Measurements from ENCODE around the gene DNAAF5. TPM values are rescaled to one million over a fixed set of nuclear protein-coding genes. Genes with fewer than 3 reads are reported as not detected.
"Not testable (repeated sequence)": the region's sequence is repeated elsewhere in the genome, so short reads cannot be mapped to it uniquely, and the experiment has no call there.

DNAAF5 gene
- total and polyA plus RNA-seq, 3 donors from 2014 or later: 21.1 to 67.0 (median 52.6) TPM

DNA sequence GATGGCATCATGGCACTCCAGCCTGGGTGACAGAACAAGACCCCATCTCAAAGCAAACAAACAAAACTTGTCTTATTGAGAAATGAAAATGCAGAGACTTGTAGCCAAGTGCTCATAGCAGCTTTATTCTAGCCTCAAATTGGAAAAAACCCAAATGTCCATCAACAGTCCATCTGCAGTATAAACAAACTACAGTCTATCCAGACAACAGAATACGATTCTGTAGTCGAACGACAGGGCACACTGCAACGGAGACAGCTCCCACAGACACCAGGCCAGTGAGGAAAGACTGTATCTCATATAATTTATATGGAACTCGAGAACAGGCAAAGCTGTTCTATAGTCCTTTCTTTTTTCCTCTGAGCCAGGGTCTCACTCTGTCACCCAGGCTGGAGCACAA lies 65.0 kb downstream of the DNAAF5 start:
- H3K27ac ChIP-seq: no peak overlapping the region
- no peak for DNase-seq
- WGBS, 2 donors: 86 to 90% methylated on average over 5 of the region's 5 CpGs
- no peak for TF ChIP-seq POLR2A (IDR thresholded peaks at IDR 0.05)
- TF ChIP-seq, protein P1, sequence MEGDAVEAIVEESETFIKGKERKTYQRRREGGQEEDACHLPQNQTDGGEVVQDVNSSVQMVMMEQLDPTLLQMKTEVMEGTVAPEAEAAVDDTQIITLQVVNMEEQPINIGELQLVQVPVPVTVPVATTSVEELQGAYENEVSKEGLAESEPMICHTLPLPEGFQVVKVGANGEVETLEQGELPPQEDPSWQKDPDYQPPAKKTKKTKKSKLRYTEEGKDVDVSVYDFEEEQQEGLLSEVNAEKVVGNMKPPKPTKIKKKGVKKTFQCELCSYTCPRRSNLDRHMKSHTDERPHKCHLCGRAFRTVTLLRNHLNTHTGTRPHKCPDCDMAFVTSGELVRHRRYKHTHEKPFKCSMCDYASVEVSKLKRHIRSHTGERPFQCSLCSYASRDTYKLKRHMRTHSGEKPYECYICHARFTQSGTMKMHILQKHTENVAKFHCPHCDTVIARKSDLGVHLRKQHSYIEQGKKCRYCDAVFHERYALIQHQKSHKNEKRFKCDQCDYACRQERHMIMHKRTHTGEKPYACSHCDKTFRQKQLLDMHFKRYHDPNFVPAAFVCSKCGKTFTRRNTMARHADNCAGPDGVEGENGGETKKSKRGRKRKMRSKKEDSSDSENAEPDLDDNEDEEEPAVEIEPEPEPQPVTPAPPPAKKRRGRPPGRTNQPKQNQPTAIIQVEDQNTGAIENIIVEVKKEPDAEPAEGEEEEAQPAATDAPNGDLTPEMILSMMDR (IDR thresholded peaks at IDR 0.05): no peak
- H3K9me3 ChIP-seq: no peaks in the 10 kb centered on the region
- no peaks in the 10 kb centered on the region for H3K36me3 ChIP-seq (ENCODE audit: low read depth, missing control alignments)
- no peak overlapping the region for H3K4me3 ChIP-seq
- no peaks in the 10 kb centered on the region for H3K27me3 ChIP-seq
- H3K4me1 ChIP-seq: no peaks in the 10 kb centered on the region
- intact Hi-C loops (cut with DNase I; ENCODE audit: low total_unique reads): no loop called here

DNA sequence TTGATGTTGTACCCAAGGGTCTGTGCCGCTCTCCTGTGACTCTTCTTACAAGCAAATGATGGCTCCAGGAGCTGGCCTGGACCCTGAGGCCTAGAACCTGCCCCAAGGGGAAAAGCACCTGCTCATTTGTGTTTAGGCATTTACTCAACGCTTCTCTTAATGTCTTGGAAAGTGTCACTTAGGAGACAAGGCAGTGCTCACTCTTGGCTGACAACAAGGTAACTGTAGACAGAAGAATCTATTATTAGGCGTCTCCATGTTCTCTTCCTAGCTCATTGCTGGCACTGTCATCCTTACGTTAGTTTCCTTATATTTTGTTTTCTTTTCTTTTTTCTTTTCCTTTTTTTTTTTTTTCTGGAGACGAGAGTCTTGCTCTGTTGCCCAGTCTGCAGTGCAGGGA lies 67.7 kb downstream of the DNAAF5 start:
- Histone ChIP-seq H3K27me3 (no peaks in the 10 kb centered on the region), H3K4me3 (no peak overlapping the region), H3K36me3 (ENCODE audit: low read depth, missing control alignments) (no peaks in the 10 kb centered on the region), H3K4me1 (no peaks in the 10 kb centered on the region), H3K9me3 (no peaks in the 10 kb centered on the region), H3K27ac (no peak overlapping the region)
- TF ChIP-seq POLR2A (IDR thresholded peaks at IDR 0.05): no peak
- TF ChIP-seq, protein P1 (IDR thresholded peaks at IDR 0.05): no peak
- WGBS, 2 donors: 94% methylated on average over 5 of the region's 5 CpGs
- no peak for DNase-seq
- intact Hi-C loops (cut with DNase I; ENCODE audit: low total_unique reads): no loop called here

DNA sequence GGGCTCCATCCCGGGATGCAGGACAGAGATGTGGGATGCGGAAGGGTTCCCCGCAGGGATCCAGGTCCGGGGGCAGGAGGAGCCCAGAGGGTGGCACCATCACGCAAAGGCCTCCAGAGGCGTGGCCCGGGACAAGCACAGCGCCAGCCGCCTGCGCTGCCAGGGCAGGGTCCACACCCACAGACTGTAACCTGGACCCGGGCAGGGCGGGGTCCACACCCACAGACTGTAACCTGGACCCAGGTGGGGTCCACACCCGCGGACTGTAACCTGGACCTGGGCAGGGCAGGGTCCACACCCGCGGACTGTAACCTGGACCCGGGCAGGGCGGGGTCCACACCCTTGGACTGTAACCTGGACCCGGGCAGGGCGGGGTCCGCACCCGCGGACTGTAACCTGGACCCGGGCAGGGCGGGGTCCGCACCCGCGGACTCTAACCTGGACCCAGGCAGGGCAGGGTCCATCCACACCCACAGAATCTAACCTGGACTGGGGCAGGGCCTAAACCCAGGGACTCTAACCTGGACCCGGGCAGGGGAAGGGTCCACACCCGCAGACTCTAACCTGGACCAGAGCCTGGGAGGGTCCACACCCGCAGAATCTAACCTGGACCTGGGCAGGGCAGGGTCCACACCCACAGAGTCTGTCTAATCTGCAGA lies 68.3 kb downstream of the DNAAF5 start:
- Histone ChIP-seq H3K4me1 (no peaks in the 10 kb centered on the region), H3K4me3 (no peak overlapping the region), H3K36me3 (ENCODE audit: low read depth, missing control alignments) (no peaks in the 10 kb centered on the region), H3K9me3 (no peaks in the 10 kb centered on the region), H3K27ac (no peak overlapping the region), H3K27me3 (no peaks in the 10 kb centered on the region)
- intact Hi-C loops (cut with DNase I; ENCODE audit: low total_unique reads): no loop called here
- no peak for TF ChIP-seq POLR2A (IDR thresholded peaks at IDR 0.05)
- TF ChIP-seq, protein P1 (IDR thresholded peaks at IDR 0.05): no peak
- no peak for DNase-seq
- WGBS, 2 donors: 94 to 95% methylated on average over 4 to 25 of the region's 31 CpGs

DNA sequence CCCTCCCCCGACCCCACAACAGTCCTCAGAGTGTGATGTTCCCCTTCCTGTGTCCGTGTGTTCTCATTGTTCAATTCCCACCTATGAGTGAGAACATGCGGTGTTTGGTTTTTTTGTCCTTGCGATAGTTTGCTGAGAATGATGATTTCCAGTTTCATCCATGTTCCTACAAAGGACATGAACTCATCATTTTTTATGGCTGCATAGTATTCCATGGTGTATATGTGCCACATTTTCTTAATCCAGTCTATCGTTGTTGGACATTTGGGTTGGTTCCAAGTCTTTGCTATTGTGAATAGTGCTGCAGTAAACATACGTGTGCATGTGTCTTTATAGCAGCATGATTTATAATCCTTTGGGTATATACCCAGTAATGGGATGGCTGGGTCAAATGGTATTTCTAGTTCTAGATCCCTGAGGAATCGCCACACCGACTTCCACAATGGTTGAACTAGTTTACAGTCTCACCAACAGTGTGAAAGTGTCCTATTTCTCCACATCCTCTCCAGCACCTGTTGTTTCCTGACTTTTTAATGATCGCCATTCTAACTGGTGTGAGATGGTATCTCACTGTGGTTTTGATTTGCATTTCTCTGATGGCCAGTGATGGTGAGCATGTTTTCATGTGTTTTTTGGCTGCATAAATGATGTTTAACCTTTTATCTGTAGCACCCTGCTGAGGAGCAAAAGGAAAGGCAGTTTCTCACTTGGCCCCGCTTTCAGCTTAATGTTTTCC lies 70.1 kb downstream of the DNAAF5 start:
- WGBS, 2 donors: 90% methylated on average over 4 to 8 of the region's 10 CpGs
- H3K9me3 ChIP-seq; H3K4me3 ChIP-seq; H3K4me1 ChIP-seq; H3K36me3 ChIP-seq (ENCODE audit: low read depth, missing control alignments); H3K27ac ChIP-seq; intact Hi-C loops (cut with DNase I; ENCODE audit: low total_unique reads); H3K27me3 ChIP-seq; DNase-seq: not testable (repeated sequence)

DNA sequence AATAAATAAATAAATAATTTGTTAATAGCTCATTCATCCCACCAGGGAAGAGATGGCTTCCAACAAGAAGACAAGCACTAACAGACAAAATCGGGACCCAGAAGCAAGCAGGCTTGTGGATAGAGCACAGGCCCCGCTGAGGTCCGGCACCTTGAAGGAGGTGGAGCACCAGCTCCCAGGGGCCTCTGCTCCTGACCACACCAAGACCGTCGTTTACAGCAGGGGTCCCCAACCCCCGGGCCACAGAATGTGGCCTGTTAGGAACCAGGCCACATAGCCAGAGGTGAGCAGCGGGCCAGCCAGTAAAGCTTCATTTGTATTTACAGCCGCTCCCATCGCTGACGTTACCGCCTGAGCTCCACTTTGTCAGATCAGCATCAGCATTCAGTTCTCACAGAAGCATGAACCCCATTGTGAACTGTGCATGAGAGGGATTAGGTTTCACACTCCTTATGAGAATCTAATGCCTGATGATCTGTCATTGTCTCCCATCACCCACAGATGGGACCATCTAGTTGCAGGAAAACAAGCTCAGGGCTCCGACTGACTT lies 72.5 kb downstream of the DNAAF5 start:
- no peak for DNase-seq
- intact Hi-C loops (cut with DNase I; ENCODE audit: low total_unique reads): no loop called here
- TF ChIP-seq POLR2A (IDR thresholded peaks at IDR 0.05): no peak
- TF ChIP-seq, protein P1 (IDR thresholded peaks at IDR 0.05): no peak
- Histone ChIP-seq H3K4me1 (no peaks in the 10 kb centered on the region), H3K27me3 (no peaks in the 10 kb centered on the region), H3K9me3 (no peaks in the 10 kb centered on the region), H3K27ac (no peak overlapping the region), H3K36me3 (ENCODE audit: low read depth, missing control alignments) (no peaks in the 10 kb centered on the region), H3K4me3 (no peak overlapping the region)
- 89 to 96% methylated on average over 12 of the region's 12 CpGs for WGBS, 2 donors
